ENCODE measurements around the gene KCNIP1. TPM values are rescaled to one million over a fixed set of nuclear protein-coding genes. Genes with fewer than 3 reads are reported as not detected.

KCNIP1 gene
- total and polyA plus RNA-seq, 2 of the 8 experiments (the other 6 are each of a cell fraction or from before 2014, with no cell fraction given), result 0.52 to 0.83 TPM

GRCh38 chr5:170769898-170770416, 266.1 kb downstream of the KCNIP1 start (continued):
- no peak for TF ChIP-seq CTBP2 (IDR thresholded peaks at IDR 0.05; ENCODE audit: borderline replicate concordance, insufficient read depth, insufficient read length, low read length)
- no peak for TF ChIP-seq SUZ12 (IDR thresholded peaks at IDR 0.05; ENCODE audit: low read length)
- peak; percentile 91 for TF ChIP-seq KDM1A (IDR thresholded peaks at IDR 0.05; ENCODE audit: borderline replicate concordance, low read length)
- no peak for TF ChIP-seq TCF12 (IDR thresholded peaks at IDR 0.05; ENCODE audit: low read depth, low read length)
- TF ChIP-seq, protein P1, sequence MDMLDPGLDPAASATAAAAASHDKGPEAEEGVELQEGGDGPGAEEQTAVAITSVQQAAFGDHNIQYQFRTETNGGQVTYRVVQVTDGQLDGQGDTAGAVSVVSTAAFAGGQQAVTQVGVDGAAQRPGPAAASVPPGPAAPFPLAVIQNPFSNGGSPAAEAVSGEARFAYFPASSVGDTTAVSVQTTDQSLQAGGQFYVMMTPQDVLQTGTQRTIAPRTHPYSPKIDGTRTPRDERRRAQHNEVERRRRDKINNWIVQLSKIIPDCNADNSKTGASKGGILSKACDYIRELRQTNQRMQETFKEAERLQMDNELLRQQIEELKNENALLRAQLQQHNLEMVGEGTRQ (IDR thresholded peaks at IDR 0.05; ENCODE audit: low read length), result no peak
- TF ChIP-seq CHD7 (IDR thresholded peaks at IDR 0.05; ENCODE audit: insufficient replicate concordance, low read length), result no peak
- TF ChIP-seq, protein P2, sequence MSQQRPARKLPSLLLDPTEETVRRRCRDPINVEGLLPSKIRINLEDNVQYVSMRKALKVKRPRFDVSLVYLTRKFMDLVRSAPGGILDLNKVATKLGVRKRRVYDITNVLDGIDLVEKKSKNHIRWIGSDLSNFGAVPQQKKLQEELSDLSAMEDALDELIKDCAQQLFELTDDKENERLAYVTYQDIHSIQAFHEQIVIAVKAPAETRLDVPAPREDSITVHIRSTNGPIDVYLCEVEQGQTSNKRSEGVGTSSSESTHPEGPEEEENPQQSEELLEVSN (IDR thresholded peaks at IDR 0.05), result no peak
- no peak for TF ChIP-seq EGR1 (IDR thresholded peaks at IDR 0.05; ENCODE audit: borderline replicate concordance, low read depth, low read length)

All from H1 (cell line).